ENCODE measurements around the gene MBOAT1.

DNA sequence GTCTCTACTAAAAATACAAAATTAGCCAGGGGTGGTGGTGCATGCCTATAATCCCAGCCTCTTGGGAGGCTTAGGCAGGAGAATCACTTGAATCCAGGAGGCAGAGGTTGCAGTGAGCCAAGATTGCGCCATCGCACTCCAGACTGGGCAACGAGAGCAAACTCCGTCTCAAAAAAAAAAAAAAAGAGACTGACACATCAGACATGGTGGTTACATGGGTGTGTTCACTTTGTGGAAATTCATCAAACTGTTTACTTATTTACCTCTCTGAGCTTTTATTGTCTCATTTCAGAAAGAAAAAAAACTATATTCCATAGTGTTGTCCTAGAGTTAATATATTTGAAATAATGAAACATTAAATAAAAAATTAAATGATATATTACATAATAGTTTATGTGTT lies 64.8 kb downstream of the MBOAT1 start:
- TF ChIP-seq, protein P1, sequence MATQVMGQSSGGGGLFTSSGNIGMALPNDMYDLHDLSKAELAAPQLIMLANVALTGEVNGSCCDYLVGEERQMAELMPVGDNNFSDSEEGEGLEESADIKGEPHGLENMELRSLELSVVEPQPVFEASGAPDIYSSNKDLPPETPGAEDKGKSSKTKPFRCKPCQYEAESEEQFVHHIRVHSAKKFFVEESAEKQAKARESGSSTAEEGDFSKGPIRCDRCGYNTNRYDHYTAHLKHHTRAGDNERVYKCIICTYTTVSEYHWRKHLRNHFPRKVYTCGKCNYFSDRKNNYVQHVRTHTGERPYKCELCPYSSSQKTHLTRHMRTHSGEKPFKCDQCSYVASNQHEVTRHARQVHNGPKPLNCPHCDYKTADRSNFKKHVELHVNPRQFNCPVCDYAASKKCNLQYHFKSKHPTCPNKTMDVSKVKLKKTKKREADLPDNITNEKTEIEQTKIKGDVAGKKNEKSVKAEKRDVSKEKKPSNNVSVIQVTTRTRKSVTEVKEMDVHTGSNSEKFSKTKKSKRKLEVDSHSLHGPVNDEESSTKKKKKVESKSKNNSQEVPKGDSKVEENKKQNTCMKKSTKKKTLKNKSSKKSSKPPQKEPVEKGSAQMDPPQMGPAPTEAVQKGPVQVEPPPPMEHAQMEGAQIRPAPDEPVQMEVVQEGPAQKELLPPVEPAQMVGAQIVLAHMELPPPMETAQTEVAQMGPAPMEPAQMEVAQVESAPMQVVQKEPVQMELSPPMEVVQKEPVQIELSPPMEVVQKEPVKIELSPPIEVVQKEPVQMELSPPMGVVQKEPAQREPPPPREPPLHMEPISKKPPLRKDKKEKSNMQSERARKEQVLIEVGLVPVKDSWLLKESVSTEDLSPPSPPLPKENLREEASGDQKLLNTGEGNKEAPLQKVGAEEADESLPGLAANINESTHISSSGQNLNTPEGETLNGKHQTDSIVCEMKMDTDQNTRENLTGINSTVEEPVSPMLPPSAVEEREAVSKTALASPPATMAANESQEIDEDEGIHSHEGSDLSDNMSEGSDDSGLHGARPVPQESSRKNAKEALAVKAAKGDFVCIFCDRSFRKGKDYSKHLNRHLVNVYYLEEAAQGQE (IDR thresholded peaks at IDR 0.05; ENCODE audit: insufficient read depth in 1 of 2, low read depth in 2 of 2, low read length in 2 of 2) = no peak
- no peak for TF ChIP-seq SIN3A (IDR thresholded peaks at IDR 0.05; ENCODE audit: borderline replicate concordance, insufficient read depth, low read length)
- TF ChIP-seq POLR2AphosphoS5 (IDR thresholded peaks at IDR 0.05; ENCODE audit: low read depth, low read length) = no peak
- no peak for TF ChIP-seq TAF1 (IDR thresholded peaks at IDR 0.05; ENCODE audit: borderline replicate concordance, insufficient read depth, low read length)
